ENCODE data around the gene TYSND1.

The TYSND1 gene

DNA sequence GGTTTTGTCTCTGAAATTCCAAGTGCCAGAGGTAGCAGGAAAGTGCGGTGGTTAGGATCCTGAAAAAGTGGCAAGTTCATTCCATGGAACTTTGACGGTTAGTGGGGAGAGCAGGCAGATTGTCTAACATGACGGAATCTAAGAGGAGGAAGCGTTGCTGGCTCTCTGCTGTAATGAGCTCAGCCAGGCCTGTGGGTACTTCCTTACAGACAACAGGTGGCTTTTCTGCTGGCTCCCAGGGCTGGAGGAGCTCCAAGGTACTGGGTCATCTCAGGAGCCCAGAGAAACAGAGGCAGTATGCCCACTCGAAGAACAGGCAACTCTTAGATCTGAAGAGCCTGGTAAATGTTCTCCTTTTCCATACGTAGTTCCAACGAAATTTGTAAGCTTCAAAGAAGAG is 10.8 kb downstream of the TYSND1 start:
- no peak for TF ChIP-seq CTCF (IDR thresholded peaks at IDR 0.05; ENCODE audit: unreplicated experiment in 3 of 3)

GRCh38 chr10:70135046-70135445 is 11.5 kb downstream of the TYSND1 start:
- H3K4me1 Mint-ChIP-seq = peaks cover 6% of the 10 kb centered on the region
- no peak for TF ChIP-seq CTCF (IDR thresholded peaks at IDR 0.05; ENCODE audit: unreplicated experiment in 3 of 3)
- H3K36me3 Mint-ChIP-seq (ENCODE audit: low read depth) = peaks cover 10% of the 10 kb centered on the region
- no peaks in the 10 kb centered on the region for H3K9me3 Mint-ChIP-seq
- peaks cover 34% of the 10 kb centered on the region for H3K27me3 Mint-ChIP-seq (ENCODE audit: low read depth)
- H3K4me3 Mint-ChIP-seq = no peak overlapping the region
- no peak overlapping the region for H3K27ac Mint-ChIP-seq

More for the DNA sequence above, 10.8 kb downstream of the TYSND1 start:
- H3K36me3 Mint-ChIP-seq (ENCODE audit: low read depth) = peaks cover 10% of the 10 kb centered on the region
- H3K27ac Mint-ChIP-seq = no peak overlapping the region
- no peaks in the 10 kb centered on the region for H3K9me3 Mint-ChIP-seq
- peaks cover 30% of the 10 kb centered on the region for H3K27me3 Mint-ChIP-seq (ENCODE audit: low read depth)
- H3K4me3 Mint-ChIP-seq = no peak overlapping the region
- H3K4me1 Mint-ChIP-seq = peaks cover 6% of the 10 kb centered on the region

DNA sequence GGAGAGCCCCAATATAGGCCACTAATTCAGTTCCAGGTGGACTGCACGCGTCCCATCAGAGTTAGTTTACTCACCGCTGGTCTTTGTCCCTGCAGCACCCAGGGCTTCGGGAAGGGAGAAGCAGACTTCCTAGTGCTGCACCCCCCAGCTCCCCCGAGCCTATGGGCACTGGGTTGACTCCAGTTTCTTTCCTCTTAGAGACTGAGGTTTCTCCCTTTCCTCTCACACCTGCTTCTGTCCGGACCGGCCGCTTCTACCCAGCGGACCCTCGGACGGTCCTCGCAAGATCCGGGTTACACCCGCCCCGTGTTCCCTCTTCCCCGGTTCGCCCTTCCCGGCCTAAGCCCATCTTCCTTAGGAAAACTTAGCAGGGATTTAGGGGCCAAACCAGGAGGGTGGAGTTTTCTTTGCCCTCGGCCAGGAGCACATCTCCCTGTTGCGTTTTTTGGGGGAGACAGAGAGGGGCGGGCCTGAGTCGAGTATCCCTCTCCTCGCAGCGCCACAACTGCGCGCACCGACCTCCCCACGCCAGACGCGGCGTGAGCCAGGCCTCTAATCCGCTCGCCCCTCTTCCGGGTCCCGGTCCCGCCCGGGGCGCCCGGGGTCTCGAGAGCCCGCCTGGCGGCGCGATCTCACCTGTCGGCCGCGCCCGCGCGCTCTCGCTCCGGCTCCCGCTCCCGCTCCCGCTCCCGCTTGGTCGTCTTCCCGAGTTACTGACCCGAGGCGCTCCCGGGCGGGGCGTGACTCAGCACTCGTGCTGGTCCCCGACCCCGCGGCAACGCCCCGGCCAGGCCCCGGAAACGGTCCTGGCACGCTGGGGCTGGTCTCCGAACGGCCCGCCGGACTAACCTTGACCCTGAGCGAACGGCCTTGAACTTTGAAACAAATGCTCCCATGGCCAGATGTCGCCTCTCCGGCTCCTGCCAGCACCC is 14.1 kb downstream of the TYSND1 start, which contains the start of gene AIFM2:
Gene AIFM2, minus strand, starts transcription at position 728 of the 932 bp plus-strand sequence. CDS start 8,741 bp downstream, outside the sequence.
- Mint-ChIP-seq H3K9me3 (no peaks in the 10 kb centered on the region), H3K4me1 (peaks cover 6% of the 10 kb centered on the region), H3K36me3 (ENCODE audit: low read depth) (peaks cover 6% of the 10 kb centered on the region), H3K27ac (peak within 1 kb of the TSS in 2 of 3 experiments; percentile 64 to 84), H3K4me3 (peak within 1 kb of the TSS; percentile 84 to 92 (median 91)), H3K27me3 (ENCODE audit: low read depth) (peaks cover 37% of the 10 kb centered on the region)
- no peak for TF ChIP-seq CTCF (IDR thresholded peaks at IDR 0.05; ENCODE audit: unreplicated experiment in 3 of 3)

- peak overlapping the region; percentile 82 to 91 (median 83) for H3K4me3 Mint-ChIP-seq
- no peak for TF ChIP-seq CTCF (IDR thresholded peaks at IDR 0.05; ENCODE audit: unreplicated experiment in 3 of 3)
- peaks cover 6% of the 10 kb centered on the region for H3K4me1 Mint-ChIP-seq
- peaks cover 37% of the 10 kb centered on the region for H3K27me3 Mint-ChIP-seq (ENCODE audit: low read depth)
- H3K36me3 Mint-ChIP-seq (ENCODE audit: low read depth) = peaks cover 6% of the 10 kb centered on the region
- H3K27ac Mint-ChIP-seq = peak overlapping the region in 1 of 3 experiments; percentile 41
- H3K9me3 Mint-ChIP-seq = no peaks in the 10 kb centered on the region
These were observed 15.0 kb downstream of the TYSND1 start for GRCh38 chr10:70131560-70131937.

DNA sequence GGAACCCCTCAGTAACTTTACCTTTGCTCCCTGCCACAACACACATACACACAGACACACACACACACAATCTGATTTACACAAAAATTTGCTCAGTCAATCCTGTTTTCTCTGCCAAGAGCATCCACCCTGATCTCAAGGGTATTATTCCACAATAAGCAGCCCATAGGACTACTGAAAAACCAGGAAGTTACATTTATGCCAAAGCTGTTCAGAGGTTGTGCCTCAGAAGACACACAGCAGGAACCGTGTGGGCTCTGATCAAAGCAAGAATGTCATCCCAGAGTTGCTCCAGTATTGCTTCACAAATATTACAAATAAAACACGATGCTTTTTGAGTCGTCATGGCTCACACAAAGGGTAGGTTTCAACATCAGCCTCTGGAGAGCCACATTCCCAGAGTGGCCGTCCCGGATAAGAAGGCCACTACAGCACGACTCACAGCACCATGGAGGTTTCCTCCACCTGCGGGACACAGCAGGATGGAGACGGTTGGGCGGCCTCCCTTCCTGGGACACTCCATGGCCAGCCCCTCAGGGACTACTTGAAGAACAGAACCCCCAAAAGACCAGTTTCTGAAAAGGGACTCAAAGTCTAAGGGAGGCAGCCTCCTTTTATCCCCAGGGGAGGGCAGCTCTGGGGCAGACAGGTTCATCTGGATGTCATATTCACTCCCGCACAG is 15.5 kb downstream of the TYSND1 start:
- Mint-ChIP-seq H3K9me3 (no peaks in the 10 kb centered on the region), H3K27me3 (ENCODE audit: low read depth) (peaks cover 37% of the 10 kb centered on the region), H3K4me1 (peaks cover 6% of the 10 kb centered on the region), H3K36me3 (ENCODE audit: low read depth) (peaks cover 6% of the 10 kb centered on the region), H3K27ac (peak overlapping the region in 2 of 3 experiments; percentile 0 to 35), H3K4me3 (peak overlapping the region; percentile 15 to 34 (median 18))
- TF ChIP-seq CTCF (IDR thresholded peaks at IDR 0.05; ENCODE audit: unreplicated experiment in 3 of 3) = no peak

All from nephron (organoid).